ENCODE measurements around the gene ARMC8.

ARMC8 gene

DNA sequence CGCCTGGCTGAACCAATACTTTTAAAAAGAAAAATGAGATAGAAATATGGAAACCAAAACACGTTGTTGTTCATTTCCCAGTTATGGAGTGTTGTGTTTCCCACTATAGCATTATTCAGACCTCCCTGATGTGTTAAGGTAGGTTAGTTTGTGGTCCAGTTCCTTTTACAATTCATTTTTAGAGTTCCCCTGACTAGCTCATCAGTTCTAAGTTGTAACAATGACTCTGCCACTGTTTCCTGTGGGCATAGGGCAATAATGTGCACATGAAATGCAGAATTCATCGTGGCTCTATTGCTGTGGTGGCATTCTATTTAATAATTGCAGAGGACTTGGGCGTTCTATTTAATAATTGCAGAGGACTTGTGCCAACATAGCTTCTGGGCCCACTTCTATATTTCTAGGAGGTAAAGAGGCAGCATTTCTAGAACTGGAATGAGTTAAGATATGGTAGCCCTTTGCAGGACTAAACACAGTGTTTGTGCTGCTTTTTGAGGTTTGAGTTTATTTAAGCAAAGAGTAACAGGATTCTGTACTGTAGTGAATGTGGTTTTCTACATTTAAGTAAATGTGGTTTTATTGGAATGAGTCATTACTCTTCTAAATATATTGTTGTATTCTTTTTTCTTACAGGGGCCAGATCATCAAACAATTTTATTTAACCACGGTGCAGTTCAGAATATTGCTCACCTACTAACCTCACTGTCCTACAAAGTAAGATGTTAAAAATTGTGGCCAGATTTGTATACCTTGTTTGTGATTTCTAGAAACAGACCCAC is 47.5 kb downstream of the ARMC8 start:
- H3K4me2 ChIP-seq, result no peak overlapping the region
- no peaks in the 10 kb centered on the region for H3K79me2 ChIP-seq (ENCODE audit: insufficient read depth, low read depth)
- peaks cover 3% of the 10 kb centered on the region; the same call in 1 of the 2 replicates for H3K36me3 ChIP-seq (ENCODE audit: insufficient read depth)
- H3K27ac ChIP-seq, result no peak overlapping the region
- no peak overlapping the region for H2AFZ ChIP-seq (ENCODE audit: low read depth)
- no peak overlapping the region for H3K4me3 ChIP-seq (IDR thresholded peaks at IDR 0.05; ENCODE audit: insufficient read depth, low read depth, low read length)
- peaks cover 10% of the 10 kb centered on the region for H3K4me1 ChIP-seq (ENCODE audit: low read depth, poor library complexity, severe bottlenecking)
- H3K27me3 ChIP-seq (ENCODE audit: insufficient read depth, low read depth), result no peaks in the 10 kb centered on the region
- H3K9ac ChIP-seq, result no peak overlapping the region
- TF ChIP-seq, protein P1, sequence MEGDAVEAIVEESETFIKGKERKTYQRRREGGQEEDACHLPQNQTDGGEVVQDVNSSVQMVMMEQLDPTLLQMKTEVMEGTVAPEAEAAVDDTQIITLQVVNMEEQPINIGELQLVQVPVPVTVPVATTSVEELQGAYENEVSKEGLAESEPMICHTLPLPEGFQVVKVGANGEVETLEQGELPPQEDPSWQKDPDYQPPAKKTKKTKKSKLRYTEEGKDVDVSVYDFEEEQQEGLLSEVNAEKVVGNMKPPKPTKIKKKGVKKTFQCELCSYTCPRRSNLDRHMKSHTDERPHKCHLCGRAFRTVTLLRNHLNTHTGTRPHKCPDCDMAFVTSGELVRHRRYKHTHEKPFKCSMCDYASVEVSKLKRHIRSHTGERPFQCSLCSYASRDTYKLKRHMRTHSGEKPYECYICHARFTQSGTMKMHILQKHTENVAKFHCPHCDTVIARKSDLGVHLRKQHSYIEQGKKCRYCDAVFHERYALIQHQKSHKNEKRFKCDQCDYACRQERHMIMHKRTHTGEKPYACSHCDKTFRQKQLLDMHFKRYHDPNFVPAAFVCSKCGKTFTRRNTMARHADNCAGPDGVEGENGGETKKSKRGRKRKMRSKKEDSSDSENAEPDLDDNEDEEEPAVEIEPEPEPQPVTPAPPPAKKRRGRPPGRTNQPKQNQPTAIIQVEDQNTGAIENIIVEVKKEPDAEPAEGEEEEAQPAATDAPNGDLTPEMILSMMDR (conservative IDR thresholded peaks at IDR 0.05; ENCODE audit: low read depth, low read length), result no peak
- H4K20me1 ChIP-seq (ENCODE audit: insufficient read depth), result no peaks in the 10 kb centered on the region

DNA sequence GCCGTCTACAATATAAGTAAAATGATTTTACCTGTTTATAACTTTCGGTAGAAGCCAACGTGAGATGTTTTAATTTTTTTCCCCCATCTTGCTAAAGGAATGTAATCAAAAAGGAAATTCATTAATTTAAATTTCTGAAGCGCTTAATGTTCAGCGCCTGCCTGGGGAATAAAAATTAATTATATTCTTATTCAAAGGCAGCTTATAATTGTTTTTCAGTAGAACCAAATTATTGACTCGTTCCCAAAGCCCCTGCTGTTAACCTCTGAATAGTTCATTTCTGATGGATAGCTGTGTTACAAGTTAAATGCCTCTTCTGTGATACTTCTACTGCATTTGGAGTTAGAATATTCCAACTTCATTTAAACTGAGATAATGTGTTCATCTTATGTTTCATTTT is 51.6 kb downstream of the ARMC8 start:
- TF ChIP-seq, protein P1 (conservative IDR thresholded peaks at IDR 0.05; ENCODE audit: low read depth, low read length), result no peak
- no peak overlapping the region for H3K27ac ChIP-seq
- H2AFZ ChIP-seq (ENCODE audit: low read depth), result no peak overlapping the region
- H4K20me1 ChIP-seq (ENCODE audit: insufficient read depth), result no peaks in the 10 kb centered on the region
- no peaks in the 10 kb centered on the region for H3K27me3 ChIP-seq (ENCODE audit: insufficient read depth, low read depth)
- H3K79me2 ChIP-seq (ENCODE audit: insufficient read depth, low read depth), result no peaks in the 10 kb centered on the region
- no peak overlapping the region for H3K9ac ChIP-seq
- no peak overlapping the region for H3K4me2 ChIP-seq
- no peak overlapping the region for H3K4me3 ChIP-seq (IDR thresholded peaks at IDR 0.05; ENCODE audit: insufficient read depth, low read depth, low read length)
- peaks cover 7% of the 10 kb centered on the region for H3K4me1 ChIP-seq (ENCODE audit: low read depth, poor library complexity, severe bottlenecking)
- H3K36me3 ChIP-seq (ENCODE audit: insufficient read depth), result peaks cover 3% of the 10 kb centered on the region; the same call in 1 of the 2 replicates

DNA sequence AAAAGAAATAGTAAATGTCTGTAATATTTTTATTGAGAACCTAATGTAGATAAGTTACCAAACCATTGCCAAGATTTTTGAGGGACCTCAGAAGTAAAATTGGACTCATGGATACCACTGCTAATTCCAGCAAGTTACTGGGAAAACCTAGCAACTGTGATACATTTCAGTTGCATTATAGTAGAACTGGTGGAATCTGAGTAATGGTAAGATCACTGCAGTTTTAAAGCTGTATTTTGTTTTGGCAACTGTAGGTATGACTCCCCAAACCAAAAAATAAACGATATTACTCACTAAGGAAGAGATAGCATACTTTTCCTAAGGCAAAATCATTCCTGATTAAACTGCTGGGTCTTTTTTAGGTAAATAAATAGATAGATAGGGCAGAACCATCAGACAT is 54.0 kb downstream of the ARMC8 start:
- Histone ChIP-seq H2AFZ (ENCODE audit: low read depth) (no peak overlapping the region), H4K20me1 (ENCODE audit: insufficient read depth) (no peaks in the 10 kb centered on the region), H3K4me2 (no peak overlapping the region), H3K36me3 (ENCODE audit: insufficient read depth) (peaks cover 3% of the 10 kb centered on the region; the same call in 1 of the 2 replicates), H3K27ac (no peak overlapping the region), H3K4me3 (IDR thresholded peaks at IDR 0.05; ENCODE audit: insufficient read depth, low read depth, low read length) (no peak overlapping the region), H3K27me3 (ENCODE audit: insufficient read depth, low read depth) (no peaks in the 10 kb centered on the region), H3K79me2 (ENCODE audit: insufficient read depth, low read depth) (no peaks in the 10 kb centered on the region), H3K4me1 (ENCODE audit: low read depth, poor library complexity, severe bottlenecking) (no peaks in the 10 kb centered on the region), H3K9ac (no peak overlapping the region)
- TF ChIP-seq, protein P1 (conservative IDR thresholded peaks at IDR 0.05; ENCODE audit: low read depth, low read length), result no peak

DNA sequence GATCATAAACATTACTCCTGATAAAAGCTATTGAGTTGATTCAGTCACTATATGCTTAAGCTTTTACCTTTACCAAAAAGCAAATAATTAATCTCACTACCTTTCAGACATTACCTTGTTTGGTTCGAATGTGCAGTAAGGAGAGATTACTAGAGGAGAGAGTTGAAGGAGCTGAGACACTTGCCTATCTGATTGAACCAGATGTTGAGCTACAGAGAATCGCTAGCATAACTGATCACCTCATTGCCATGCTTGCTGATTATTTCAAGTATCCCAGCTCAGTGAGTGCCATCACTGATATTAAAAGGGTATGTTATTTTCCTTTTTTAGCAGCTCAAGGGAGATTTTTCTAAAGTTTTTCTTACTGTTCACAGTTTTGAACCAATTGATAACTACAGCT is 54.6 kb downstream of the ARMC8 start:
- TF ChIP-seq, protein P1 (conservative IDR thresholded peaks at IDR 0.05; ENCODE audit: low read depth, low read length), result no peak
- Histone ChIP-seq H3K27me3 (ENCODE audit: insufficient read depth, low read depth) (no peaks in the 10 kb centered on the region), H3K9ac (no peak overlapping the region), H3K4me2 (no peak overlapping the region), H3K27ac (no peak overlapping the region), H3K36me3 (ENCODE audit: insufficient read depth) (peaks cover 3% of the 10 kb centered on the region; the same call in 1 of the 2 replicates), H3K79me2 (ENCODE audit: insufficient read depth, low read depth) (no peaks in the 10 kb centered on the region), H2AFZ (ENCODE audit: low read depth) (no peak overlapping the region), H4K20me1 (ENCODE audit: insufficient read depth) (no peaks in the 10 kb centered on the region), H3K4me1 (ENCODE audit: low read depth, poor library complexity, severe bottlenecking) (no peaks in the 10 kb centered on the region), H3K4me3 (IDR thresholded peaks at IDR 0.05; ENCODE audit: insufficient read depth, low read depth, low read length) (no peak overlapping the region)

Measured in KMS-11 (cell line).